H9 (cell line): ENCODE results near the gene CDK9. TPM values are rescaled to one million over a fixed set of nuclear protein-coding genes. Genes with fewer than 3 reads are reported as not detected.

Experiments
- DNase-seq: peaks from one replicate; pipeline ENCODE4 v3.0.0-alpha.2; 2017
- H2AFZ ChIP-seq: one replicate; pipeline ENCODE4 v1.6.1; 2013; ENCODE audit warnings: mild to moderate bottlenecking, low read length, control low read depth, moderate library complexity
- H2AK5ac ChIP-seq: 2 replicates; pipeline ENCODE4 v1.6.1; 2013; ENCODE audit warnings: low read length, control low read depth, mixed read lengths; ENCODE audit not compliant: insufficient read length
- H2BK120ac ChIP-seq: one replicate; pipeline ENCODE4 v1.6.1; 2013; ENCODE audit warnings: low read depth, mild to moderate bottlenecking, low read length, control low read depth, inconsistent platforms; ENCODE audit not compliant: poor library complexity, severe bottlenecking
- H2BK12ac ChIP-seq: 2 replicates; pipeline ENCODE4 v1.6.1; 2013; ENCODE audit warnings: low read length, control low read depth, mixed read lengths, low read depth; ENCODE audit not compliant: insufficient read length
- H2BK15ac ChIP-seq: 2 replicates; pipeline ENCODE4 v1.6.1; 2013; ENCODE audit warnings: low read depth, low read length, control low read depth
- H2BK20ac ChIP-seq: one replicate; pipeline ENCODE4 v1.6.1; 2013; ENCODE audit warnings: low read depth, mild to moderate bottlenecking, low read length, control low read depth, inconsistent platforms; ENCODE audit not compliant: poor library complexity, severe bottlenecking
- H2BK5ac ChIP-seq: 2 replicates; pipeline ENCODE4 v1.6.1; 2013; ENCODE audit warnings: low read length, control low read depth, mixed read lengths; ENCODE audit not compliant: insufficient read length
- H3K14ac ChIP-seq: 2 replicates; pipeline ENCODE4 v1.6.1; 2013; ENCODE audit warnings: low read length, control low read depth; ENCODE audit not compliant: insufficient read depth
- H3K18ac ChIP-seq: 2 replicates; pipeline ENCODE4 v1.6.1; 2013; ENCODE audit warnings: low read depth, mild to moderate bottlenecking, mixed read lengths, low read length, control low read depth; ENCODE audit not compliant: insufficient read length
- H3K23ac ChIP-seq: 2 replicates; pipeline ENCODE4 v1.6.1; 2013; ENCODE audit warnings: low read length, control low read depth, mixed read lengths, low read depth; ENCODE audit not compliant: insufficient read length
- H3K23me2 ChIP-seq: 2 replicates; pipeline ENCODE4 v1.6.1; 2013; ENCODE audit warnings: low read depth, mild to moderate bottlenecking, mixed read lengths, low read length, control low read depth; ENCODE audit not compliant: insufficient read length, poor library complexity, severe bottlenecking
- H3K27ac ChIP-seq: 2 replicates; pipeline ENCODE4 v1.5.1; 2013; ENCODE audit warnings: low read length, control low read depth, mixed read lengths, low read depth; ENCODE audit not compliant: insufficient read length
- H3K27me3 ChIP-seq: 2 replicates; pipeline ENCODE4 v1.6.1; 2013; ENCODE audit warnings: low read length, control low read depth, inconsistent platforms; ENCODE audit not compliant: insufficient read depth
- H3K4ac ChIP-seq: 2 replicates; pipeline ENCODE4 v1.6.1; 2013; ENCODE audit warnings: low read depth, mild to moderate bottlenecking, control low read depth, inconsistent platforms, low read length, moderate library complexity
- H3K4me1 ChIP-seq: 2 replicates; pipeline ENCODE4 v1.6.1; 2013; ENCODE audit warnings: low read length, control low read depth, inconsistent platforms; ENCODE audit not compliant: insufficient read depth
- H3K4me2 ChIP-seq: 2 replicates; pipeline ENCODE4 v1.6.1; 2013; ENCODE audit warnings: low read length, control low read depth, mixed read lengths; ENCODE audit not compliant: insufficient read length, insufficient read depth
- H3K56ac ChIP-seq: 2 replicates; pipeline ENCODE4 v1.6.1; 2013; ENCODE audit warnings: low read depth, mild to moderate bottlenecking, mixed read lengths, low read length, control low read depth; ENCODE audit not compliant: insufficient read length
- H3K79me1 ChIP-seq: 2 replicates; pipeline ENCODE4 v1.6.1; 2013; ENCODE audit warnings: low read depth, mild to moderate bottlenecking, moderate library complexity, low read length, control low read depth, inconsistent platforms; ENCODE audit not compliant: insufficient read depth, poor library complexity, severe bottlenecking
- H3K79me2 ChIP-seq: 2 replicates; pipeline ENCODE4 v1.6.1; 2013; ENCODE audit warnings: low read length, control low read depth, inconsistent platforms; ENCODE audit not compliant: insufficient read depth
- H3K9ac ChIP-seq: 2 replicates; pipeline ENCODE4 v1.6.1; 2013; ENCODE audit warnings: low read length, control low read depth, mixed read lengths; ENCODE audit not compliant: insufficient read length; ENCODE audit errors: extremely low read depth
- H3K9me3 ChIP-seq: one replicate; pipeline ENCODE4 v1.6.1; 2013; ENCODE audit warnings: low read depth, low read length, inconsistent platforms; ENCODE audit not compliant: control insufficient read depth
- H3T11ph ChIP-seq: one replicate; pipeline ENCODE4 v1.6.1; 2013; ENCODE audit warnings: mild to moderate bottlenecking, low read length, control low read depth, inconsistent platforms
- H4K20me1 ChIP-seq: one replicate; pipeline ENCODE4 v1.6.1; 2013; ENCODE audit not compliant: control insufficient read depth, insufficient read length, insufficient read depth
- H4K5ac ChIP-seq: 2 replicates; pipeline ENCODE4 v1.6.1; 2013; ENCODE audit warnings: low read depth, mild to moderate bottlenecking, mixed read lengths, low read length, control low read depth; ENCODE audit not compliant: insufficient read length
- H4K8ac ChIP-seq: replicated peaks from 2 replicates; pipeline ENCODE4 v1.6.1; 2013; ENCODE audit warnings: low read length, control low read depth, mixed read lengths, low read depth; ENCODE audit not compliant: insufficient read length
- H4K91ac ChIP-seq: 2 replicates; pipeline ENCODE4 v1.6.1; 2013; ENCODE audit warnings: low read depth, mild to moderate bottlenecking, moderate library complexity, mixed read lengths, low read length, control low read depth; ENCODE audit not compliant: insufficient read length
- H3K27ac Mint-ChIP-seq, 3 experiments: 2 replicates in 2 of 3; 3 replicates in 1 of 3; pipeline ENCODE4 v1.8.0; 2020 to 2021; ENCODE audit warnings: mixed read lengths in 3 of 3, mild to moderate bottlenecking in 1 of 3, moderate library complexity in 1 of 3
- H3K27me3 Mint-ChIP-seq: 2 replicates; pipeline ENCODE4 v1.8.0; 2021; ENCODE audit warnings: low read depth, mild to moderate bottlenecking, moderate library complexity, mixed read lengths
- H3K36me3 Mint-ChIP-seq, 3 experiments: 2 replicates in 2 of 3; 3 replicates in 1 of 3; pipeline ENCODE4 v1.8.0; 2020 to 2021; ENCODE audit warnings: low read depth in 3 of 3, mixed read lengths in 3 of 3; ENCODE audit not compliant: insufficient read depth in 1 of 3
- H3K4me1 Mint-ChIP-seq, 2 experiments: 2 replicates each; pipeline ENCODE4 v1.8.0; 2020; ENCODE audit warnings: mixed read lengths in 2 of 2
- H3K4me3 Mint-ChIP-seq, 2 experiments: 2 replicates in 1 of 2; 3 replicates in 1 of 2; pipeline ENCODE4 v1.8.0; 2020 to 2021; ENCODE audit warnings: mild to moderate bottlenecking in 2 of 2, mixed read lengths in 2 of 2, moderate library complexity in 1 of 2
- H3K9me3 Mint-ChIP-seq, 2 experiments: 2 replicates in 1 of 2; 3 replicates in 1 of 2; pipeline ENCODE4 v1.8.0; 2020; ENCODE audit warnings: mild to moderate bottlenecking in 2 of 2, mixed read lengths in 2 of 2, moderate library complexity in 1 of 2
- WGBS: extraction: QIAGEN DNeasy Blood & Tissue Kit; methylation state at CpG from one replicate; pipeline ENCODE4 v1.1.7; 2013; ENCODE audit warnings: missing lambda C conversion rate, low lambda C conversion rate, mixed read lengths; ENCODE audit not compliant: insufficient read length; ENCODE audit errors: extremely low coverage; 5-methylcytosine and 5-hydroxymethylcytosine counted together
- total RNA-seq: library from RNA; stranded (reverse); gene quantifications from 2 replicates; pipeline ENCODE4 v1.2.1, GENCODE V29; 2021
- TF ChIP-seq, protein P1 (sequence below): fragments of 200-600 bp; sonication (generic); conservative IDR thresholded peaks from 3 replicates; pipeline ENCODE4 v1.8.0; 2021; ENCODE audit warnings: antibody characterized with exemption, mild to moderate bottlenecking

The CDK9 gene
- total RNA-seq, 1 experiment from 2014 or later: 85.7 TPM

DNA sequence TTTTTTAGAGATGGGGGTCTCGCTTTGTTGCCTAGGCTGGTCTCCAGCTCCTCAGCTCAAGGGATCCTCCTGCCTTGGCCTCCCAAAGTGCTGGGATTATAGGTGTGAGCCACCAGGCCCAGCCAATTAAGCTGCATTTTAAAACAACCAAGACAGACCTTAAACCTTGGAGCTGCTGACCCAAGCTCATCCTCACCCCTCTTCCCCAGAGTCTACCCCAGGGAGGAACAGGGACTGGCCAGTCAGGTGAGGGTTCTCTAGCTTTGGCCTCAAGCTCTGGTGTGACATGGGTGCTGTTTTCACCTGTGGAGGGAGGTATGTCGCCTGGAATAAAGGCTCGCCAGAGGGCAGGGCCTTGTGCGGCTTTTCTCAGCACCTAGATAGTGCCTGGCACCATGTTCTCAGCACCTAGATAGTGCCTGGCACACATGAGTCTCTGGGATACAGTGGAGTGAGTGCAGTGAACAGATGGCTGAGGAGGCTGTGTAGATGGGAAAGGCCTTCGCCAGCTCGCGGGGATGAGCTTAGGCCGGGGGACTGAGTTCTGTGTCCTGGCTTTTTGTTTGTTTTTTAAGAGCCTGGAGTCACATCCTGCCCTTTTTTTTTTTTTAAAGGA lies 7.4 kb downstream of the CDK9 start:
- no peaks in the 10 kb centered on the region; the same call in 1 of the 2 replicates for H3K79me2 ChIP-seq
- DNase-seq: no peak
- H3K23me2 ChIP-seq: no peaks in the 10 kb centered on the region
- no peak overlapping the region for H4K8ac ChIP-seq
- no peak overlapping the region for H3K56ac ChIP-seq
- no peak overlapping the region for H3T11ph ChIP-seq
- no peak overlapping the region for H2BK120ac ChIP-seq
- H3K9ac ChIP-seq: no peak overlapping the region
- no peaks in the 10 kb centered on the region for H3K9me3 ChIP-seq
- H3K18ac ChIP-seq: no peak overlapping the region
- Mint-ChIP-seq H3K4me1 (peaks cover 6 to 7% of the 10 kb centered on the region in 2 experiments), H3K27ac (peak overlapping the region in 2 of 3 experiments; percentile 77 to 94; a peak in 3 of 7 replicates), H3K4me3 (no peak overlapping the region; a peak in 1 of 5 replicates), H3K36me3 (peaks cover 27 to 45% (median 42%) of the 10 kb centered on the region in 3 experiments), H3K9me3 (no peaks in the 10 kb centered on the region), H3K27me3 (peaks cover 8% of the 10 kb centered on the region; the same call in 1 of the 2 replicates)
- H3K4me1 ChIP-seq: no peaks in the 10 kb centered on the region
- H3K79me1 ChIP-seq: peaks cover 4% of the 10 kb centered on the region
- H2BK20ac ChIP-seq: no peak overlapping the region
- TF ChIP-seq, protein P1, sequence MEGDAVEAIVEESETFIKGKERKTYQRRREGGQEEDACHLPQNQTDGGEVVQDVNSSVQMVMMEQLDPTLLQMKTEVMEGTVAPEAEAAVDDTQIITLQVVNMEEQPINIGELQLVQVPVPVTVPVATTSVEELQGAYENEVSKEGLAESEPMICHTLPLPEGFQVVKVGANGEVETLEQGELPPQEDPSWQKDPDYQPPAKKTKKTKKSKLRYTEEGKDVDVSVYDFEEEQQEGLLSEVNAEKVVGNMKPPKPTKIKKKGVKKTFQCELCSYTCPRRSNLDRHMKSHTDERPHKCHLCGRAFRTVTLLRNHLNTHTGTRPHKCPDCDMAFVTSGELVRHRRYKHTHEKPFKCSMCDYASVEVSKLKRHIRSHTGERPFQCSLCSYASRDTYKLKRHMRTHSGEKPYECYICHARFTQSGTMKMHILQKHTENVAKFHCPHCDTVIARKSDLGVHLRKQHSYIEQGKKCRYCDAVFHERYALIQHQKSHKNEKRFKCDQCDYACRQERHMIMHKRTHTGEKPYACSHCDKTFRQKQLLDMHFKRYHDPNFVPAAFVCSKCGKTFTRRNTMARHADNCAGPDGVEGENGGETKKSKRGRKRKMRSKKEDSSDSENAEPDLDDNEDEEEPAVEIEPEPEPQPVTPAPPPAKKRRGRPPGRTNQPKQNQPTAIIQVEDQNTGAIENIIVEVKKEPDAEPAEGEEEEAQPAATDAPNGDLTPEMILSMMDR: no peak
- H2AFZ ChIP-seq: no peak overlapping the region
- H3K4me2 ChIP-seq: no peak overlapping the region
- no peak overlapping the region for H2BK5ac ChIP-seq
- WGBS: no CpG with 5 or more reads among the region's 8 CpGs
- H3K27me3 ChIP-seq: no peaks in the 10 kb centered on the region
- no peak overlapping the region for H3K14ac ChIP-seq
- no peak overlapping the region for H4K91ac ChIP-seq
- H2BK12ac ChIP-seq: no peak overlapping the region
- no peak overlapping the region for H3K27ac ChIP-seq
- H3K4ac ChIP-seq: no peak overlapping the region
- H4K5ac ChIP-seq: no peak overlapping the region
- H3K23ac ChIP-seq: no peak overlapping the region
- no peak overlapping the region for H2BK15ac ChIP-seq
- no peak overlapping the region for H2AK5ac ChIP-seq
- H4K20me1 ChIP-seq: no peaks in the 10 kb centered on the region
